Activated CD4-positive, alpha-beta T cell treated with anti-CD3 and anti-CD28 coated beads, Interleukin-2, amount 10 ng/mL, durations not matched to agents 24 days and 14 days (primary cell): ENCODE measurements around the gene CDKL1. TPM values are rescaled to one million over a fixed set of nuclear protein-coding genes. Genes with fewer than 3 reads are reported as not detected.

Source experiments
- DNase-seq: peaks from one replicate; pipeline ENCODE4 v3.0.0; 2022
- H3K27ac Mint-ChIP-seq: one replicate; pipeline ENCODE4 v1.8.0; 2022; ENCODE audit warnings: mild to moderate bottlenecking, mixed read lengths
- H3K27me3 Mint-ChIP-seq: one replicate; pipeline ENCODE4 v1.8.0; 2022; ENCODE audit warnings: mixed read lengths
- H3K36me3 Mint-ChIP-seq: one replicate; pipeline ENCODE4 v1.8.0; 2022; ENCODE audit warnings: low read depth, mild to moderate bottlenecking, mixed read lengths
- H3K4me1 Mint-ChIP-seq: one replicate; pipeline ENCODE4 v1.8.0; 2021; ENCODE audit warnings: mixed read lengths
- H3K4me3 Mint-ChIP-seq: one replicate; pipeline ENCODE4 v1.8.0; 2022; ENCODE audit warnings: mild to moderate bottlenecking, moderate library complexity, mixed read lengths
- H3K9me3 Mint-ChIP-seq: one replicate; pipeline ENCODE4 v1.8.0; 2021; ENCODE audit warnings: mixed read lengths
- intact Hi-C: fragments of 100-400 bp; cut with micrococcal nuclease; formaldehyde crosslinking; loops from one replicate; pipeline ENCODE4 v1.15.1; 2023
- total RNA-seq: library from RNA; stranded (reverse); gene quantifications from 2 replicates; pipeline ENCODE4 v1.2.3, GENCODE V29; 2022

The CDKL1 gene
- total RNA-seq, 1 donor from 2014 or later = 4.8 TPM

DNA sequence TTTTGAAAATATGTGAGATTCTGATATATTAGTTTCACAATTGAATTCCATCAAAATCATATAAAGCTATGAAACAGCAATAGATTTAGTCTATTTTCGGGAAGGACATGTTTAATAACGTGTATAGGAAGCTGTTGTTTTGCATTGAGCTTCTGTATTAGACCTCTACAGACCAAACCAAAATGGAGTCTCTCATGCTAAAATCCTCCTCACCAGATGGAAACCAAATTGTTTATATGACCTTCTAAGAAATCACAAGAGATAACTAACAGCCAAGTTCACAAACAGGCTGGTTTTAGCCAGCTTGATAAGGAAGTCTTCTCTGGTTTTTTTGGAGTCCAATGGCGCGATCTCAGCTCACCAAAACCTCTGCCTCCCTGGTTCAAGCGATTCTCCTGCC lies 108.5 kb downstream of the CDKL1 start:
- no peak for DNase-seq
- Mint-ChIP-seq H3K27me3 (no peaks in the 10 kb centered on the region), H3K4me1 (no peaks in the 10 kb centered on the region), H3K4me3 (no peak overlapping the region), H3K36me3 (peaks cover 13% of the 10 kb centered on the region), H3K9me3 (no peaks in the 10 kb centered on the region), H3K27ac (no peak overlapping the region)
- intact Hi-C loops = no loop called here

- no peak for DNase-seq
- H3K27me3 Mint-ChIP-seq = no peaks in the 10 kb centered on the region
- H3K4me1 Mint-ChIP-seq = no peaks in the 10 kb centered on the region
- H3K27ac Mint-ChIP-seq = no peak overlapping the region
- H3K36me3 Mint-ChIP-seq = peaks cover 9% of the 10 kb centered on the region
- H3K4me3 Mint-ChIP-seq = no peak overlapping the region
- H3K9me3 Mint-ChIP-seq = no peaks in the 10 kb centered on the region
- intact Hi-C loops = no loop called here
Observed at GRCh38 chr14:50285861-50286260, 110.8 kb downstream of the CDKL1 start.

Other genes with a start within 250 kb of the CDKL1 start
- gene SOS2, start 165.3 kb downstream of the CDKL1 start, total RNA-seq = 17.7 and 17.8 TPM in 2 replicates
- gene L2HGDH, start 84.7 kb downstream of the CDKL1 start, total RNA-seq = 16.8 and 18.0 TPM in 2 replicates
- gene DMAC2L, start 84.6 kb downstream of the CDKL1 start, total RNA-seq = 16.3 and 18.8 TPM in 2 replicates
- 24.3 and 24.6 TPM in 2 replicates for gene MAP4K5, start 135.7 kb upstream of the CDKL1 start, total RNA-seq
- 0.75 and 1.0 TPM in 2 replicates for gene ATL1, start 163.3 kb upstream of the CDKL1 start, total RNA-seq